GM21529 (cell line): ENCODE data around the gene MPST.
"Not testable (repeated sequence)": the region's sequence is repeated elsewhere in the genome, so short reads cannot be mapped to it uniquely, and the experiment has no call there.

ENCODE experiments used
- ATAC-seq: cut with Tn5 transposase; IDR thresholded peaks from one replicate; pipeline ENCODE4 v1.9.1; 2021; ENCODE audit not compliant: unreplicated experiment

Gene MPST

DNA sequence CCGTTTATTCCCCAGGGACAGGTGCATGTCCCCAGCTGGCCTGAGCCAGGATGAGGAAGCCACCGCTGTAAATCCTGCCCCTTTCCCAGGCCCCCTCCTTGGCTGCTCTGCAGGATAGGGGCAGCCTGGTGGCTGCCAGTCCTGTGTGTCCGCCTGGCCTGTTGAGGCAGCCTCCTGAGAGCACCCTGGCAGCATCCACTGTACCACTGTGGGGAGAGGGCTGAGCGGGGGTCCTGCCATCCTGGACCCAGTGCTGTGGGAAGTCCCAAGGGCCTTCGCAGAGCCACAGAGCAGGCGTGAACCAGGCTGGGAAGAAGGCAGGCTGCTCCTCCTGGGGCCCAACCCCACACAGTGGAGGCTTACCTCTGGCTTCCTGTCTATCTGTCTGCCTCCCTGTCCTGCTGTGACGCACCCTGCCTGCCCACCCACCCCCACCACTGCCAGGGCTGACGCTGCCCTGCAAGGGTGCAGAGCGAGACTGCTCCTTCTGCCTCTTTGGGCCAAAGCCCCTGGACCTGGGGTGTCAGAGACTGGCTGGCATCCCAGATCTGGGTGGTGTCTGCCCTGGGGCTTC lies 40.4 kb downstream of the MPST start:
- no peak for ATAC-seq

DNA sequence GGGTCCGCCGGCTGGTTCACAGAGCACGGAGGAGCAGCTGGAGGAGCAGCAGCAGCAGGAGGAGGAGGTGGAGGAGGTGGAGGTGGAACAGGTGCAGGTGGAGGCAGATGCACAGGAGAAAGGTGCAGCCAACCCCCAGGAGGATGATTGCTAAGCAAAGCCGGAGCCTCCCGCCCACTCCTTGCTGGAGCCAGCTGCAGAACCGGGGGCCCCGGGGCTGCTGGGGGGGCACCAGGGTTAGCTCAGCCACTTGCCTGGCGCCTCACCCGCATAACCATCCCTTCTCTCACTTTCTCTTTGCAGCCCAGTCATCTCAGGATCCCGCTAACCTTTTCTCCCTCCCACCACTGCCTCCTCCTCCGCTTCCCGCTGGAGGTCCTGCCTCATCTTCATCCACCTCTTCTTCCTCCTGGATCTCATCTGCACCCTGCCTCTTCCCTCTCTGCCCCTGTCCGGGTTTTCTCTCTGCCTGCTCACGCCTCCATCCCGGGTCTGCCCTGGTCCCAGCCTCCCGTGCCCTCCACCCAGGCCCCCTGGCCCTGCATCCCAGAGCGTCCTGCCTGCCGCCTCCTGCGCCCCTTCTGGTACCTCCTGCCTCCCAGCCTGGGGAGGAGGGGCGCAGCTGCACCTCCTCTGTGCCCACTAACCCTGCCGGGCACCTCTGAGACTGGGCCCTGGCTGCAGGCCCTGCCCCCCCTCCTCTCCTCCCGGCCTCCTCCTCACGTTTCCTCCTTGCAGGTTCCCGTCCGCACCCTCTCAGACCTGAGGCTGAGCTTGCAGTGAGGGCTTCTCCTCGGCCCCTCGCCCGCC lies 41.5 kb downstream of the MPST start:
- ATAC-seq, result no peak

GRCh38 chr22:37061611-37062375 lies 42.3 kb downstream of the MPST start:
- no peak for ATAC-seq

DNA sequence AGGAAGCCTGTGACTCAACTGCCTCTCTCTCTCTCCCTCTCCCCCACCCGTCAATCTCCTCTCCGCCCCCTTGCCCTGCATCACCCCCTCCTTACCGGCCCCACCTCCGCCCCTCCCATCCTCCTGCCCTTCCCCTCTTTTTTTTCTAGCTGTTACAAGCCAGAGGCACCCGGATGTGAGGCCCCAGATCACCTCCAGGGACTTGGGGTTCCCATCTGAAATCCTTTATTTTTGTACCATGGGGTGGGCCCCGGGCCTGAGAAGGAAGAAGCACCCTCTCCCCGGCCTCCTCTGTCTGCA lies 42.8 kb downstream of the MPST start:
- no peak for ATAC-seq

- no peak for ATAC-seq
Observed at GRCh38 chr22:37062702-37063381, 43.3 kb downstream of the MPST start.

DNA sequence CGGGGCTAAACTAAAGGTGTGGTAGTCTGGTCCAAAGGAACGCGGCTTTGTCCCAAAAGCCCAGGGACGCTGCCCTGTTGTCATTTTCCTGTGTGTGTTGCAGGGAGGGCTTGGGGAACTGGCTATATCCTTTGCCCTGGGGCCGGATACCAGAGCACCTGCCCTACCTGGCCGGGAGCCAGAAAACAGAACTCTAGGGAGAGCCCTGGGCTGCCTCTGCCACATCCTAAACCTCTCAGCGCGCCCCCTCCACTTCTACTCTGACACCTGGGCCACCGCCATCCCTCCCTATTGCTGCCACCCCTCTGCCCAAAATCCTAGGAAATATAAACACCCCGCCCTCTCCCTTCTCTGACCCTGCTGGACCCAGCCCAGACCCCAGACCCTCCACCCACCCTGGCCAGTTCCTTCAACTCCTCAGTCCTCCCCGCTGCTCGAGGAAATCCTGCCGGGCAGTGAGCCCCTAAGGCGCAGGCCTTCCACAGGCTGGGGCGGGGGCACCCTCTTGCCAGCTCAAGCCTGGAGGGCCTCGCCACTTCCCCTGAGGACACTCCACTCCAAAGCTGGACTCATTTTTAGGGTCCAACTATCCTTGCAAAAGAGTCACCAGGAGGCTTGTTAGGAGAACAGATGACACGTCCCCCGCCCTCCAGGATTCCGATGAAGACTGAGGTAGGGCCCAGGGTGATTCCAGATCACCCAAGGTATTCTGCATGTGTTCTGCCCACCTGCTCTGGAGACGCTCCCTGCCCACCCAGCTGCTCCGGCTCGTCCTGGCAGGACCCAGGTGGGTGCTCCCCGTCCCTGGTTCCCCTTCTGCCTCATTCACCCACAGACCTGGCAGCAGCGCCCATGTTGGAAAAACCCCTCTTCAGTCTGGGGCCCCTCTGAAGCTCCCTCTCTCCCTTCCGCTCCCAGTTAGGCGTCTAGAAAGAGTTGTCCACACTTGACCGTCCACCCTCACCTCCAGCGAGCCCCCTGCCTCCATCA lies 44.2 kb downstream of the MPST start:
- ATAC-seq, result no peak

GRCh38 chr22:37064553-37064952 lies 45.0 kb downstream of the MPST start:
- ATAC-seq, result no peak

- ATAC-seq, result no peak
Observed at GRCh38 chr22:37065180-37065579, 45.6 kb downstream of the MPST start.

DNA sequence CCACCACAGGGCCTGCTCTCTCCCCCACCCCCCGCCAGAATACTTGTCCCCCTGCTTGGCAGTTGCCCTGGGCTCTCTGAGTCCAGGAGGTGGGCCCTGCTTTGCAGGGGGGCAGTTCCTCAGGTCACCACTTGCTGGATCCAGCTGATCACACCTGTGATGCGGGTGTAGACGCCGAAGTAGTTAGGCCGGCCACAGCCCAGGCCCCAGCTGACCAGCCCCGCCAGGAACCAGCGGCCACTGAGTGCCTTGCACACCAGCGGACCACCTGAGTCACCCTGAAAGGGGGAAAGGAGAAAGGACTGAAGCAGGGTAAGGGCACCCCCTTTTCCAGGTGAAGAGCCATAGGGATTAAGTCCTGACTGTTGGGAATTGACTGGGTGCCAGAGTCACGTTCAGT lies 46.4 kb downstream of the MPST start:
- ATAC-seq, result no peak

GRCh38 chr22:37067428-37067827 lies 47.9 kb downstream of the MPST start:
- no peak for ATAC-seq

DNA sequence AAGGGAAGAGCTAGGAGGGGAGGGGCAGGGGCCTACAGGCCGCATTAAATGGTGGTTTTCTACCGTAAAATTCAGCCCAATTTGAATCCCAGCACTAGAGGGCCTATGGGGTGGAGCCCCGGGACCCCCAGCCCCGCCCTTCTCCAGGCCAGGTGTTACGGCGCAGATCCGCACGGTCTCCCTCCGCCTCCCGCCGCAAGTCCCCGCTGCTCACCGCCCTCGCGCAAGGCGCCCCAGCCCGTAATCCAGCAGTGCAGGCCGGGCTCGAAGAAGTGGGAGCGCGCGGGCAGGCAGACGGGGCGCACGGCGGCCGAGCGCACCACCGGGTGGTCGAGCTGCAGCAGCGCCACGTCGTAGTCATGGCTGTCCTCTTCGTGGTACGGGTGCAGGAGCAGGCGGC lies 49.3 kb downstream of the MPST start:
- no peak for ATAC-seq

- no peak for ATAC-seq
Observed at GRCh38 chr22:37069319-37069718, 49.8 kb downstream of the MPST start.

DNA sequence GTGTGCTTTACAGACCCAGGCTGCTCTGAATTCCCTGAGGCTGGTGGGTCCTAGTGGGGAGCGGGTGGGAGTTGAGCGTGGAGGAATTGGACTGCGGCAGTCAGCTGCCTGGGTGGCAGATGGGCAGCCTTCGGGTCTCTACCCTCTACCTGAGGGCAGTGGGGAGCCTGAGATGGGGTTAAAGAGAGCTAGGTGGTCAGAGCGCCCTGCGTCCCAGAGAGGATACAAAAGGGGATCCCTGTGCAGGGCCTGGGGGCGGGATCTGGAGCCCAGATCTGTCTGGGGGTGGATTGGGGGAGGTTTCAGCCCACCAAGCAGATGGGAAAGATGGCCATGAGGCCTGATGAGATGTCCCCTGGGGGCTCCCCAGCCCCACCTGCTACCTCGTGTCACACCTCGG lies 50.2 kb downstream of the MPST start:
- ATAC-seq, result no peak

DNA sequence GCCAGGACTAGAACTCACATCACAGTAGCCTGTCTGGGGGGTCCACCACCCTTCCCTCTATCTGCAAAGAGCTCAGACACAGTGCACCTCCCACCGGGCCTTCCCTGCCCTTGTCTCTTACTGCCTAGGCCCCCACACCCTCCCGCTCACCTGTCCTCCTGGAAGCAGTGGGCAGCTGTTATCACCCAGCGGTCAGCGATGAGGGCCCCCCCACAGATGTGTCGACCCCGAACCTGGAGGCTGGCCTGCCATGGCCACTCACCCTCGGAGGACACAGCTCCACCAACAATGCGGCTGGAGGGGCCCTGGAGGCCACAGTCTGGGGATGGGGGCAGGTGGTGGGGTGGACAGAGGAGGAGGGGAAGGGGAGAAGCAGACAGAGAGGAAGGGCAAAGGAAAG lies 50.8 kb downstream of the MPST start:
- no peak for ATAC-seq

- ATAC-seq, result no peak
Observed at GRCh38 chr22:37070744-37071143, 51.2 kb downstream of the MPST start.

GRCh38 chr22:37071850-37072592 lies 52.5 kb downstream of the MPST start:
- not testable (repeated sequence) for ATAC-seq

- no peak for ATAC-seq
Observed at GRCh38 chr22:37072673-37073072, 53.1 kb downstream of the MPST start.

- no peak for ATAC-seq
Observed at GRCh38 chr22:37074537-37074936, 55.0 kb downstream of the MPST start.

DNA sequence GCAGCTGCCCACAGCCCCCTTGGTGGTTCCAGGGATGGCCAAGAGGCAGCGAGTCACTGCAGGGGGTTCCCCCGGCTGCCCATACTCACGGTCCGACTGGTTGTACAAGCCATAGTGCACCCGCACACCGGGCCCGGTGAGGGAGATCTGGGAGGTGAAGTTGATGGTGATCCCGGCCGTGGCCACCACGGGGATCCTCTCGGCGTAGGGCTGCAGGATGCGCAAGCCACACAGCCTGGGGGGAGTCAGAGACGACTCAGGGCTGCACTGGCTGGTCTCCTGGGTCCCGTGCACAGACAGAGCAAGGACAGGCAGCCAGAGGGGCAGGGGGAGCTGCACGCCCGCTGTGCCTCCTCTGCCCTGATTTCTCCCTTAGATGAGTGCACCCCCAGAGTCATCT lies 55.5 kb downstream of the MPST start:
- no peak for ATAC-seq
